Loucy (cell line): Measurements from ENCODE around the gene CLCNKA.

ENCODE experiments used
- EZH2phosphoT487 ChIP-seq: fragments of 200-600 bp; IDR thresholded peaks from 2 replicates; pipeline ENCODE4 v1.6.1; 2018; ENCODE audit warnings: antibody characterized with exemption, mild to moderate bottlenecking, moderate library complexity, borderline replicate concordance
- TF ChIP-seq, protein P1 (sequence below): fragments of 200-600 bp; sonication (generic); conservative IDR thresholded peaks from 2 replicates; pipeline ENCODE4 v1.5.1; 2014; ENCODE audit warnings: mild to moderate bottlenecking, antibody characterized with exemption, low read length

DNA sequence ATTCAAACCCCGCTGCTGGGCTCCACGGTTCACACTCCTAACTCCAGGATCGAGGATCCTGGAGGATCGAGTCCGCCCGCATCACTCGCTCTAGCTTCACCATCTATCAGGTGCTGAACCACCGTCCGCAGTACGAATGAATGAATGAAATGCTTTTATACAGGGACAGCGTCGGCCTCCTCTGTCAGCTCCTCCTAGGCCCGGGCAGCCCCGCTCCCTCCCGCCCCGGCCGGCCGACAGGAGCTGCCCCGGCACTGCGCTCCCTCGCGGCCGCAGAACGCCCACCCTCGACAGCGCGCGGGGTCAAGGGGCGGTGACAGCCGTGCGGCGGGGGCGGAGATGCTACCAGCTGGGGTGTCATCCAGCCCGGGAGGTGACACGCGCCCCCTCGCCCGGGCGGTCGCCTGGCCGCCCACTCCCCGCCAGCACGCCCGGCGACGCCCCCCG lies 46.5 kb upstream of the CLCNKA start:
- TF ChIP-seq, protein P1, sequence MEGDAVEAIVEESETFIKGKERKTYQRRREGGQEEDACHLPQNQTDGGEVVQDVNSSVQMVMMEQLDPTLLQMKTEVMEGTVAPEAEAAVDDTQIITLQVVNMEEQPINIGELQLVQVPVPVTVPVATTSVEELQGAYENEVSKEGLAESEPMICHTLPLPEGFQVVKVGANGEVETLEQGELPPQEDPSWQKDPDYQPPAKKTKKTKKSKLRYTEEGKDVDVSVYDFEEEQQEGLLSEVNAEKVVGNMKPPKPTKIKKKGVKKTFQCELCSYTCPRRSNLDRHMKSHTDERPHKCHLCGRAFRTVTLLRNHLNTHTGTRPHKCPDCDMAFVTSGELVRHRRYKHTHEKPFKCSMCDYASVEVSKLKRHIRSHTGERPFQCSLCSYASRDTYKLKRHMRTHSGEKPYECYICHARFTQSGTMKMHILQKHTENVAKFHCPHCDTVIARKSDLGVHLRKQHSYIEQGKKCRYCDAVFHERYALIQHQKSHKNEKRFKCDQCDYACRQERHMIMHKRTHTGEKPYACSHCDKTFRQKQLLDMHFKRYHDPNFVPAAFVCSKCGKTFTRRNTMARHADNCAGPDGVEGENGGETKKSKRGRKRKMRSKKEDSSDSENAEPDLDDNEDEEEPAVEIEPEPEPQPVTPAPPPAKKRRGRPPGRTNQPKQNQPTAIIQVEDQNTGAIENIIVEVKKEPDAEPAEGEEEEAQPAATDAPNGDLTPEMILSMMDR: no peak; the same call in 1 of the 2 replicates
- no peak for TF ChIP-seq EZH2phosphoT487
